C4-2B (cell line): ENCODE results near the gene TNFSF13.

Source experiments
- ZFX ChIP-seq: fragments of 450-650 bp; IDR thresholded peaks from 2 replicates; pipeline ENCODE4 v1.6.1; 2017
- TF ChIP-seq, protein P1 (sequence below): fragments of 450-650 bp; conservative IDR thresholded peaks from 2 replicates; pipeline ENCODE4 v1.5.1; 2017; ENCODE audit warnings: mild to moderate bottlenecking

DNA sequence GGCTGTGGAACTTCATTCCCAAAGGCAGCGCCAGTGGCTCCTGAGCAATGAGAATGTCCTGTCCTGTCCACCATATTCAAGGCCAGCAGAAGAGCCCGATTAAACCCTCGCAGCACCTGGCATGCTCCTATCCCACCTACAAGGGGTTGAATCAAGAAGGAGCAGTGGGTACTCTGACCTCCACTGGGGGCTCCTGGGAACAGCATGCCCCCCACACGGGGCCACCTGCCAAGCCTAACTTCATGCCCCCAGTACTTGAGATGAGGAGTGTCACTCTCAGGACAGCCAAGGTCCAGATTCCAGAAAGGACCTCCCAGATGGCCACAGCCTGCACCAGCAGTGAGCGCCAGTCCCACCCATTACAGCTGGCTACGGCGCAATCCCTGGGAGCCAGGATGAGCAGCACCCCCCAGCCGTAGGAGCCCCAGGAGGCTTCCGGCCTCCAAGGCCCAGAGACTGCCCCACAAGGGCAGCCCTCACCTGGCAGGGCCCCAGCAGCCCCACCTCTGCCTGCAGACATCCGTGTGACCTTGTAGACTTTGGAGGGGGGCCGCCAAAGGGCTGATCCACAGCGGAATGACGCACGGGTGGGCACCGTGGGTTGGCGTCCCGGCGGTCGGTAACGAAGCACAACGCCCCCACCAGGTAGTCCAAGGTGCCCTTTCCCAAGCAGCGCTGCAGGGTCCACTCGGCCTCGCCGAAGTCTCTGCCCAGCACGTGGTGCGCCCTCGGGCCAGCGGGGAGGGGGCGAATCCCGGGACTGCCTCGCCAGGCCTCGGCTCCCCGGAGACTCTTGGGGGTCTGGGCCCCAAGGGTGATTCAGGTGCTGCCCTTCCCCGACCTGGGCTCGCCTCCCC is 24.1 kb downstream of the TNFSF13 start:
- TF ChIP-seq, protein P1, sequence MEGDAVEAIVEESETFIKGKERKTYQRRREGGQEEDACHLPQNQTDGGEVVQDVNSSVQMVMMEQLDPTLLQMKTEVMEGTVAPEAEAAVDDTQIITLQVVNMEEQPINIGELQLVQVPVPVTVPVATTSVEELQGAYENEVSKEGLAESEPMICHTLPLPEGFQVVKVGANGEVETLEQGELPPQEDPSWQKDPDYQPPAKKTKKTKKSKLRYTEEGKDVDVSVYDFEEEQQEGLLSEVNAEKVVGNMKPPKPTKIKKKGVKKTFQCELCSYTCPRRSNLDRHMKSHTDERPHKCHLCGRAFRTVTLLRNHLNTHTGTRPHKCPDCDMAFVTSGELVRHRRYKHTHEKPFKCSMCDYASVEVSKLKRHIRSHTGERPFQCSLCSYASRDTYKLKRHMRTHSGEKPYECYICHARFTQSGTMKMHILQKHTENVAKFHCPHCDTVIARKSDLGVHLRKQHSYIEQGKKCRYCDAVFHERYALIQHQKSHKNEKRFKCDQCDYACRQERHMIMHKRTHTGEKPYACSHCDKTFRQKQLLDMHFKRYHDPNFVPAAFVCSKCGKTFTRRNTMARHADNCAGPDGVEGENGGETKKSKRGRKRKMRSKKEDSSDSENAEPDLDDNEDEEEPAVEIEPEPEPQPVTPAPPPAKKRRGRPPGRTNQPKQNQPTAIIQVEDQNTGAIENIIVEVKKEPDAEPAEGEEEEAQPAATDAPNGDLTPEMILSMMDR: no peak; the same call in 1 of the 2 replicates
- TF ChIP-seq ZFX: no peak
